Right lobe of liver (tissue), 4 donors: ENCODE results near the gene LYSMD1.

Source experiments
- POLR2A ChIP-seq: fragments of 450-650 bp; IDR thresholded peaks from one replicate; pipeline ENCODE4 v1.6.1; 2017; ENCODE audit warnings: antibody characterized with exemption, mild to moderate bottlenecking
- TF ChIP-seq, protein P1 (sequence below), 4 donors: fragments of 200-600 bp in 3 of 4; fragments of 450-650 bp in 1 of 4; IDR thresholded peaks; one replicate each; pipeline versions ENCODE4 v1.5.1 to v1.8.0; 2016 to 2022; ENCODE audit warnings: antibody characterized with exemption in 4 of 4, mild to moderate bottlenecking in 2 of 4
- donor health status: DM: no; HTN: no; CAD: no.
- donor health status: DM: no; HTN: no; CAD: no.
- donor health status: DM: no; HTN: yes; CAD: no.

DNA sequence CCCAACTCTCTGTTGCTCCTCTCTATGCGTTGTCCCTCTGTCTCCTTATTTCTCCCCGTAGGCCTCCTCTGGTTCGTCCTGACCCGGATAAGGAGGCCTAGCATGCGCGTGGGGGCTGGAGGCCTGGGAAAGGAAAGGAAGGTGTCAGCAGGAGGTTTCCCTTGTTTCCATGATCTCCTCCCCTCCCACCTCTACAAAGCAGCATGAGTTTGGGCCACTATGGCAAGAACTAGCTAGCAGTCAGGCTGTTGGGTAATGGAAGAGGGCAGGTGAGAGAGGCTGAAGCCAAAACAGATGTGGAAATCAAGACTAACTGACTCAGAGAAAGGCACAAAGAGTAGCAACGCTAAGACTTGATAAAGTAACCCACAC is 18.6 kb downstream of the LYSMD1 start:
- TF ChIP-seq, protein P1, sequence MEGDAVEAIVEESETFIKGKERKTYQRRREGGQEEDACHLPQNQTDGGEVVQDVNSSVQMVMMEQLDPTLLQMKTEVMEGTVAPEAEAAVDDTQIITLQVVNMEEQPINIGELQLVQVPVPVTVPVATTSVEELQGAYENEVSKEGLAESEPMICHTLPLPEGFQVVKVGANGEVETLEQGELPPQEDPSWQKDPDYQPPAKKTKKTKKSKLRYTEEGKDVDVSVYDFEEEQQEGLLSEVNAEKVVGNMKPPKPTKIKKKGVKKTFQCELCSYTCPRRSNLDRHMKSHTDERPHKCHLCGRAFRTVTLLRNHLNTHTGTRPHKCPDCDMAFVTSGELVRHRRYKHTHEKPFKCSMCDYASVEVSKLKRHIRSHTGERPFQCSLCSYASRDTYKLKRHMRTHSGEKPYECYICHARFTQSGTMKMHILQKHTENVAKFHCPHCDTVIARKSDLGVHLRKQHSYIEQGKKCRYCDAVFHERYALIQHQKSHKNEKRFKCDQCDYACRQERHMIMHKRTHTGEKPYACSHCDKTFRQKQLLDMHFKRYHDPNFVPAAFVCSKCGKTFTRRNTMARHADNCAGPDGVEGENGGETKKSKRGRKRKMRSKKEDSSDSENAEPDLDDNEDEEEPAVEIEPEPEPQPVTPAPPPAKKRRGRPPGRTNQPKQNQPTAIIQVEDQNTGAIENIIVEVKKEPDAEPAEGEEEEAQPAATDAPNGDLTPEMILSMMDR (IDR thresholded peaks at IDR 0.05), result no peak
- TF ChIP-seq POLR2A, result no peak
